Prostate gland (tissue), 2 donors: ENCODE measurements around the gene GATAD2B. TPM values are rescaled to one million over a fixed set of nuclear protein-coding genes. Genes with fewer than 3 reads are reported as not detected.

Experiments used
- DNase-seq: peaks from one replicate; pipeline ENCODE4 v3.0.0-alpha.2; 2019; ENCODE audit warnings: low spot score
- H3K27ac ChIP-seq, 2 donors: fragments of 200-600 bp; sonication (generic); 2 replicates each; pipeline ENCODE4 v1.5.1; 2017 to 2019
- H3K27me3 ChIP-seq: fragments of 200-600 bp; sonication (generic); replicated peaks from 2 replicates; pipeline ENCODE4 v1.5.1; 2019; ENCODE audit not compliant: insufficient read depth
- H3K36me3 ChIP-seq, 2 donors: fragments of 200-600 bp; sonication (generic); 1 replicate in 1 of 2; 2 replicates in 1 of 2; pipeline versions ENCODE4 v1.5.1 to v1.8.1; 2017 to 2019
- H3K4me1 ChIP-seq: fragments of 200-600 bp; sonication (generic); replicated peaks from 2 replicates; pipeline ENCODE4 v1.5.1; 2019
- H3K4me3 ChIP-seq, 2 donors: fragments of 200-600 bp; sonication (generic); 2 replicates each; pipeline ENCODE4 v1.5.1; 2017 to 2019
- H3K9me3 ChIP-seq: fragments of 200-600 bp; sonication (generic); 2 replicates; pipeline ENCODE4 v1.5.1; 2017
- POLR2A ChIP-seq: fragments of 450-650 bp; IDR thresholded peaks from one replicate; pipeline ENCODE4 v1.6.1; 2016; ENCODE audit warnings: antibody characterized with exemption, mild to moderate bottlenecking
- POLR2AphosphoS5 ChIP-seq: sonication (generic); formaldehyde crosslinking; IDR thresholded peaks from one replicate; pipeline ENCODE4 v1.6.1; 2017; ENCODE audit warnings: antibody characterized with exemption
- WGBS: methylation state at CpG from one replicate; pipeline ENCODE4 v1.1.5; 2018; 5-methylcytosine and 5-hydroxymethylcytosine counted together
- intact Hi-C: fragments of 100-400 bp; cut with DNase I; formaldehyde crosslinking; loops from one replicate; pipeline ENCODE4 v1.14.2; 2022
- total RNA-seq, 2 donors: library from RNA; depleted of rRNA; stranded (reverse); fragments of >200 nt; gene quantifications; one replicate each; pipeline ENCODE4 v1.1.0, GENCODE V29; 2016
- TF ChIP-seq, protein P1 (sequence below), 4 experiments: fragments of 200-600 bp in 2 of 4; fragments of 450-650 bp in 2 of 4; sonication (generic) in 2 of 4; IDR thresholded peaks; 1 replicate in 3 of 4; 2 replicates in 1 of 4; pipeline ENCODE4 v1.5.1; 2016 to 2019; ENCODE audit warnings: antibody characterized with exemption in 4 of 4, mild to moderate bottlenecking in 2 of 4, moderate library complexity in 2 of 4

The GATAD2B gene
- total RNA-seq, 2 donors from 2014 or later: 24.5 to 29.7 TPM

DNA sequence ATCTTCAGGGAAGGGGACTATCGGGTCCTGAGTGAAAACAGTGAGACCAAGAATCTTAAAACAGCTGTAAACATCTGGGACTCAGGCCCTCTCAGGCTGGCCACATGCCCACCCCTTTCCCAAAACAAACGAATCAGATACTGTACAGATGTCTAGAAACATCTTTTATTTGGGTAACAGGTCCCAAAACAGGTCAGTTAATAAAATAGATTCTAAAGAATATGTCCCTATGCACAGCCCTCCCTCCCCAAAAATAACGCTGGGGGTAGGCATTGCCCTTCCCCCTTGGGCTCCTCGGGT lies 36.1 kb upstream of the GATAD2B start:
- Histone ChIP-seq H3K27me3 (no peaks in the 10 kb centered on the region), H3K36me3 (no peaks in the 10 kb centered on the region), H3K4me3 (peak overlapping the region in 1 of 2 donors; percentile 83), H3K9me3 (no peaks in the 10 kb centered on the region), H3K27ac (peak overlapping the region; percentile 96 to 97), H3K4me1 (no peaks in the 10 kb centered on the region)
- WGBS: 6% methylated on average over 4 of the region's 4 CpGs
- no peak for TF ChIP-seq POLR2A
- TF ChIP-seq, protein P1, sequence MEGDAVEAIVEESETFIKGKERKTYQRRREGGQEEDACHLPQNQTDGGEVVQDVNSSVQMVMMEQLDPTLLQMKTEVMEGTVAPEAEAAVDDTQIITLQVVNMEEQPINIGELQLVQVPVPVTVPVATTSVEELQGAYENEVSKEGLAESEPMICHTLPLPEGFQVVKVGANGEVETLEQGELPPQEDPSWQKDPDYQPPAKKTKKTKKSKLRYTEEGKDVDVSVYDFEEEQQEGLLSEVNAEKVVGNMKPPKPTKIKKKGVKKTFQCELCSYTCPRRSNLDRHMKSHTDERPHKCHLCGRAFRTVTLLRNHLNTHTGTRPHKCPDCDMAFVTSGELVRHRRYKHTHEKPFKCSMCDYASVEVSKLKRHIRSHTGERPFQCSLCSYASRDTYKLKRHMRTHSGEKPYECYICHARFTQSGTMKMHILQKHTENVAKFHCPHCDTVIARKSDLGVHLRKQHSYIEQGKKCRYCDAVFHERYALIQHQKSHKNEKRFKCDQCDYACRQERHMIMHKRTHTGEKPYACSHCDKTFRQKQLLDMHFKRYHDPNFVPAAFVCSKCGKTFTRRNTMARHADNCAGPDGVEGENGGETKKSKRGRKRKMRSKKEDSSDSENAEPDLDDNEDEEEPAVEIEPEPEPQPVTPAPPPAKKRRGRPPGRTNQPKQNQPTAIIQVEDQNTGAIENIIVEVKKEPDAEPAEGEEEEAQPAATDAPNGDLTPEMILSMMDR (IDR thresholded peaks at IDR 0.05): no peak
- no peak for TF ChIP-seq POLR2AphosphoS5
- DNase-seq: no peak
- intact Hi-C loops: no loop called here

DNA sequence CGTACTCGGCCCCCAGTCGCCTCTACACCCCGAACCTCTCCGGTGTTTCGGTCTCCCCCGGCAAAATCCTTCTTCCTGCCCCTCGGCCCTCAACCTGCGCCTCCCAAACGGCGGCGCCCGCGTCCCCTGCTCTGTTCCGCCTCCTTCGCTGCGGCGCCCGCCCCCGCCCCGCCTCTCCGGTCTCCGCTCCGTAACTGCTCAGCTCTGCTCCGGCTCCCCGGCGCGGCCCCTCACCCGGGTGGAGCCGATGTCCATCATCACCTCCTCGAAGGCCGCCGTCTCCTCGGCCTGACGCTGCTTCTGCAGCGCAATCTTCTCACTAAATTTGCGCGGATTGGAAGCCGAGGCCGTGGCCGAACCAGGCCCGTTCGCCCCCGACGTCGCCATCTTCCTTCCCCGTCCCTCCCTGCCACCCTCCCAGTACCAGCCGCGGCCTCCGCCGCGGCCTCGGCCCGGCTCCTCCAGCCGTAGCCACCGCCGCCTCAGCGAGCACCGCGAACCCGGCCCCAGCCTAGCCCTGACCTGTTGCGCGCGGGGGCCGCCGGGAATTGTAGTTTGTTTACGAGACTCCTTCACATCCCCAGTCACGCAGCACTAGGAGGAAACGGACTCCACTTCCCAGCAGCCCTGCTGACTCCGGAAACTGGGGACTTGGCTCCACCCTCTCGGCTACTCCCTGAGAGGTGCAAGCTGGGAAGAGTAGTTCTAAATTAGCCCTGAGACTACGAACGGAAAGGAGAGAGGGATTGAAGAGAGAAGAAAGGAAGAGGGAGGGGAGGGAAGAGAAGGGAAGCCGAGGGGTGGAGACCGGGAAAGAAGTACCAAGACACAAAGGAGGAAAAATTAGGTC lies 35.6 kb upstream of the GATAD2B start, which contains the start of gene CRTC2:
TSS of gene CRTC2 (minus strand) at position 502 of the 850 bp plus-strand sequence. CDS start at position 387, 115 bp downstream.
- no peaks in the 10 kb centered on the region for H3K27me3 ChIP-seq
- 1% methylated on average over 66 of the region's 75 CpGs for WGBS
- TF ChIP-seq POLR2AphosphoS5: peak; percentile 99
- TF ChIP-seq, protein P1 (IDR thresholded peaks at IDR 0.05): no peak
- peak; percentile 83 for TF ChIP-seq POLR2A
- H3K27ac ChIP-seq: peak within 1 kb of the TSS; percentile 96 to 97
- peak; percentile 99 for DNase-seq
- intact Hi-C loops: no loop called here
- no peaks in the 10 kb centered on the region for H3K9me3 ChIP-seq
- H3K36me3 ChIP-seq: no peaks in the 10 kb centered on the region
- peak within 1 kb of the TSS; percentile 83 to 96 for H3K4me3 ChIP-seq
- no peaks in the 10 kb centered on the region for H3K4me1 ChIP-seq

DNA sequence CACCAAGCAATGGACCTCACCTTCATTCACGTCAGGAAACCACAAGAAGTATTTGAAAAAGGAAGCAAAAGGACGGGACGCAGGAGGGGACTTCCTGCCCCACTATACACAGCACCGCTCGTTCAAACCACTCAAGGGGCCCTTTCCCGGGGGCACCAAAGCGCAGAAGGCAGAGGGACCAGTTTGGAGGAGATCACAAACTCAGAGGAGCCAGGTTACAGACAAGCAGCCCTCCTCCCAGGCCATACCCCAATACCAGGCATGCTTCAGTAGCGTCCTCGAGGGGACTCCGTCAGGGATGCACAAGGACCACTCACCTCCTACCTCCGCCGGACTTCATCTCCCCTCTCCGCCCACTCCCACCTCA lies 35.0 kb upstream of the GATAD2B start:
- intact Hi-C loops: no loop called here
- Histone ChIP-seq H3K27ac (peak overlapping the region; percentile 96 to 97), H3K4me3 (peak overlapping the region; percentile 83 to 96), H3K9me3 (no peaks in the 10 kb centered on the region), H3K27me3 (no peaks in the 10 kb centered on the region), H3K4me1 (no peaks in the 10 kb centered on the region), H3K36me3 (peaks cover 0 to 1% of the 10 kb centered on the region in 2 donors)
- TF ChIP-seq POLR2AphosphoS5: no peak
- no peak for TF ChIP-seq POLR2A
- TF ChIP-seq, protein P1 (IDR thresholded peaks at IDR 0.05): no peak
- DNase-seq: no peak
- 0% methylated on average over 13 of the region's 13 CpGs for WGBS

DNA sequence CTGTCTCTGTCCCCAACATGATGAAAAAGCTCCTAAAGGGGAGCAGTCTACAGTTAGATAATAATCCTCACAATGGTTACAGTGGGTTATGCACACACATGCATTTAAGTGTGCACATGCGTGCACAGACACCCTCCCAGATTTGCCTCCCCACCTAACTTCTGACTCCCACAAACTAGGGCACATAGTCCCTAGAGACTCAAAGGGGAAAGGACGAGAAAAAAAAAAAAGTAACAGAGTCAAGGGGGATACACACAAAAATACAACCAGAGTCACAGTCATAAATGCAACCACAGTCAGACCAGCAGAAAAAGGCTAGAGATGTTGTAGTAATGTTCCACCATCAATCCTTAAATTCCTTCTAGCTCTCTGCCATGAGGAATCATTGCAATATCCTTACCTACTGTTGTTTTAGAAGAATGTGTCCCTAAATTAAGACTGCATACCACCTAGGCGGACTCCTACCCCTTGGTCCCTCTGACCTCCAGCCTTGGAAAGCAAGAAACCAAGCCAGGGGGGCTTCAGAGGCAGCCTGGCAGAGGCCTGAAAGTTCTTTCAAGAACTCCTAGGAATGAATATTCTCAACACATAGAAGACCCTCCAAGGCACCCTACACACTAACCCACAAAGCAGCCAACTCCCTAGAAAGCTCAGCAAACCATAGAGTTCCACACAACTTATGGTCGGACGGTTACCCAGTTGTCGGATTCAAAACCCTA lies 34.4 kb upstream of the GATAD2B start:
- peak overlapping the region; percentile 96 to 97 for H3K27ac ChIP-seq
- H3K27me3 ChIP-seq: no peaks in the 10 kb centered on the region
- no peaks in the 10 kb centered on the region for H3K9me3 ChIP-seq
- no peak for TF ChIP-seq POLR2AphosphoS5
- TF ChIP-seq, protein P1 (IDR thresholded peaks at IDR 0.05): no peak
- no peak for TF ChIP-seq POLR2A
- 27% methylated on average over 6 of the region's 6 CpGs for WGBS
- intact Hi-C loops: no loop called here
- H3K36me3 ChIP-seq: peaks cover 5 to 7% of the 10 kb centered on the region in 2 donors
- H3K4me3 ChIP-seq: peak overlapping the region; percentile 83 to 96
- no peaks in the 10 kb centered on the region for H3K4me1 ChIP-seq
- DNase-seq: no peak
